GM21367 (cell line): ENCODE measurements around the gene TSPAN18.

Source experiments
- ATAC-seq: cut with Tn5 transposase; IDR thresholded peaks from one replicate; pipeline ENCODE4 v1.9.1; 2021; ENCODE audit not compliant: unreplicated experiment

The TSPAN18 gene

GRCh38 chr11:44938066-44938691 is 211.4 kb downstream of the TSPAN18 start:
- ATAC-seq: no peak

- no peak for ATAC-seq
Observed at GRCh38 chr11:44939673-44940395, 213.1 kb downstream of the TSPAN18 start.

- ATAC-seq: no peak
Observed at GRCh38 chr11:44940404-44940803, 213.6 kb downstream of the TSPAN18 start.

GRCh38 chr11:44940835-44941234 is 214.1 kb downstream of the TSPAN18 start:
- ATAC-seq: no peak

- no peak for ATAC-seq
Observed at GRCh38 chr11:44941259-44942021, 214.7 kb downstream of the TSPAN18 start.

GRCh38 chr11:44942029-44942955 is 215.5 kb downstream of the TSPAN18 start:
- ATAC-seq: no peak

GRCh38 chr11:44943118-44943517 is 216.4 kb downstream of the TSPAN18 start:
- ATAC-seq: no peak

- ATAC-seq: no peak
Observed at GRCh38 chr11:44943696-44944095, 216.9 kb downstream of the TSPAN18 start.

- no peak for ATAC-seq
Observed at GRCh38 chr11:44944181-44944852, 217.6 kb downstream of the TSPAN18 start.

- ATAC-seq: no peak
Observed at GRCh38 chr11:44944853-44945235, 218.1 kb downstream of the TSPAN18 start.

- no peak for ATAC-seq
Observed at GRCh38 chr11:44945666-44946065, 218.9 kb downstream of the TSPAN18 start.

GRCh38 chr11:44946263-44946662 is 219.5 kb downstream of the TSPAN18 start:
- no peak for ATAC-seq

- ATAC-seq: no peak
Observed at GRCh38 chr11:44947114-44947513, 220.4 kb downstream of the TSPAN18 start.

- no peak for ATAC-seq
Observed at GRCh38 chr11:44948155-44948554, 221.4 kb downstream of the TSPAN18 start.

GRCh38 chr11:44949160-44950030 is 222.6 kb downstream of the TSPAN18 start:
- no peak for ATAC-seq

GRCh38 chr11:44950031-44950624 is 223.4 kb downstream of the TSPAN18 start:
- no peak for ATAC-seq

- no peak for ATAC-seq
Observed at GRCh38 chr11:44950625-44951476, 224.1 kb downstream of the TSPAN18 start, which contains the start of gene TP53I11. Gene TP53I11, minus strand, starts transcription at chr11:44950883. Its CDS starts 12,548 bp downstream, at chr11:44938335.

- ATAC-seq: no peak
Observed at GRCh38 chr11:44952082-44952481, 225.3 kb downstream of the TSPAN18 start.
